CD4-positive, alpha-beta memory T cell (primary cell): ENCODE measurements around the gene CTDP1. TPM values are rescaled to one million over a fixed set of nuclear protein-coding genes. Genes with fewer than 3 reads are reported as not detected.

Source experiments
- CTCF ChIA-PET: fragments of 350-600 bp; sonication (Branson Sonifier 250); formaldehyde crosslinking; loops from one replicate; lab custom pipeline; 2021; ENCODE audit warnings: inconsistent platforms; ENCODE audit not compliant: partially characterized antibody; lab: Charles Lee
- POLR2A ChIA-PET: fragments of 350-600 bp; sonication (Branson Sonifier 250); formaldehyde crosslinking; loops from one replicate; lab custom pipeline; 2021; ENCODE audit not compliant: partially characterized antibody; lab: Charles Lee
- DNase-seq, 5 donors: peaks; one replicate each; pipeline versions ENCODE4 v3.0.0 to v3.0.0-alpha.2; 2020 to 2022; ENCODE audit warnings: mixed read lengths in 1 of 5
- H3K27ac ChIP-seq: one replicate; pipeline ENCODE4 v1.7.0; 2013; ENCODE audit warnings: low read depth, low read length
- H3K27me3 ChIP-seq: 2 replicates; pipeline ENCODE4 v1.7.0; 2013; ENCODE audit warnings: mild to moderate bottlenecking, low read length, moderate library complexity; ENCODE audit not compliant: insufficient read depth
- H3K36me3 ChIP-seq: 2 replicates; pipeline ENCODE4 v1.7.0; 2013; ENCODE audit warnings: mild to moderate bottlenecking, low read length, moderate library complexity; ENCODE audit not compliant: insufficient read depth
- H3K4me1 ChIP-seq: 2 replicates; pipeline ENCODE4 v1.7.0; 2013; ENCODE audit warnings: mild to moderate bottlenecking, low read length, moderate library complexity; ENCODE audit not compliant: insufficient read depth
- H3K4me3 ChIP-seq, 2 donors: one replicate each; pipeline ENCODE4 v1.7.0; 2013; ENCODE audit warnings: low read length in 2 of 2, mild to moderate bottlenecking in 1 of 2
- H3K9me3 ChIP-seq, 2 donors: one replicate each; pipeline ENCODE4 v1.7.0; 2013; ENCODE audit warnings: low read length in 2 of 2, control low read depth in 1 of 2; ENCODE audit not compliant: control insufficient read depth in 1 of 2
- H3K27ac Mint-ChIP-seq, 7 donors: one replicate each; pipeline ENCODE4 v1.8.0; 2020 to 2021; ENCODE audit warnings: mixed read lengths in 7 of 7, mild to moderate bottlenecking in 6 of 7, inconsistent platforms in 3 of 7, moderate library complexity in 3 of 7
- H3K27me3 Mint-ChIP-seq, 2 donors: one replicate each; pipeline ENCODE4 v1.8.0; 2020 to 2021; ENCODE audit warnings: mixed read lengths in 2 of 2
- H3K36me3 Mint-ChIP-seq, 2 donors: one replicate each; pipeline ENCODE4 v1.8.0; 2020 to 2021; ENCODE audit warnings: mixed read lengths in 2 of 2, inconsistent platforms in 1 of 2, mild to moderate bottlenecking in 1 of 2
- H3K4me1 Mint-ChIP-seq, 4 donors: one replicate each; pipeline ENCODE4 v1.8.0; 2020 to 2021; ENCODE audit warnings: mixed read lengths in 4 of 4, mild to moderate bottlenecking in 1 of 4
- H3K4me3 Mint-ChIP-seq, 8 donors: one replicate each; pipeline ENCODE4 v1.8.0; 2020 to 2021; ENCODE audit warnings: mixed read lengths in 8 of 8, mild to moderate bottlenecking in 7 of 8, moderate library complexity in 6 of 8, inconsistent platforms in 3 of 8
- H3K9me3 Mint-ChIP-seq, 8 donors: one replicate each; pipeline ENCODE4 v1.8.0; 2020 to 2021; ENCODE audit warnings: mixed read lengths in 8 of 8, mild to moderate bottlenecking in 5 of 8, inconsistent platforms in 3 of 8, moderate library complexity in 1 of 8
- intact Hi-C: fragments of 100-400 bp; cut with micrococcal nuclease; formaldehyde crosslinking; loops from one replicate; pipeline ENCODE4 v1.15.1; 2023
- polyA plus RNA-seq, 2 donors: library from polyadenylated mRNA; unstranded; fragments of 300-500 nt; fragmentation: Illumina TruSeq; gene quantifications; one replicate each; pipeline ENCODE4 v1.2.3, GENCODE V29; 2021
- total RNA-seq, 2 experiments: library from RNA; stranded (reverse); gene quantifications; one replicate each; pipeline ENCODE4 v1.2.3, GENCODE V29; 2021

Gene CTDP1
- total and polyA plus RNA-seq, 4 experiments from 2014 or later, result 8.5 to 44.5 (median 36.4) TPM

DNA sequence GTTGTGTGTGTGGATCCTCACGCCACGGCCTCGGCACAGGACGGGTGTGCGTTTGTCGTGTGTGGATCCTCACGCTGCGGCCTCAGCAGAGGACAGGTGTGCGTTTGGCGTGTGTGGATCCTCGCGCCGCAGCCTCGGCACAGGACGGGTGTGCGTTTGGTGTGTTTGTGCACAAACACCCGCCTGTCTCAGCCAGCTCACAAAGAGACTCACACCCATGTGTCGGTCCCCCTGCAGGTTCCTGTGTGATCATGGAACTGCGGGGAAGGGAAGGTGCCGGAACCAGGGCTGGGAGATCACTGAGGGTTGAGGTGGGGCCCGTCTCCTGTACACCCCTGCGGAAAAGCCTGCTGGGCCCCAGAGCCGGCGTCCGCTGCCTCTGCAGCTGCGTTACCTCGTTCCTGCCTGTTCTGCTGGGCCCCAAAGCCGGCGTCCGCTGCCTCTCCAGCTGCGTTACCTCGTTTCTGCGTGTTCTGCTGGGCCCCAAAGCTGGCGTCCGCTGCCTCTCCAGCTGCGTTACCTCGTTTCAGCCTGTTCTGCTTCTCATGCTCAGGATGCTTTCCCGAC lies 53.6 kb downstream of the CTDP1 start:
- H3K9me3 ChIP-seq, result no peaks in the 10 kb centered on the region

DNA sequence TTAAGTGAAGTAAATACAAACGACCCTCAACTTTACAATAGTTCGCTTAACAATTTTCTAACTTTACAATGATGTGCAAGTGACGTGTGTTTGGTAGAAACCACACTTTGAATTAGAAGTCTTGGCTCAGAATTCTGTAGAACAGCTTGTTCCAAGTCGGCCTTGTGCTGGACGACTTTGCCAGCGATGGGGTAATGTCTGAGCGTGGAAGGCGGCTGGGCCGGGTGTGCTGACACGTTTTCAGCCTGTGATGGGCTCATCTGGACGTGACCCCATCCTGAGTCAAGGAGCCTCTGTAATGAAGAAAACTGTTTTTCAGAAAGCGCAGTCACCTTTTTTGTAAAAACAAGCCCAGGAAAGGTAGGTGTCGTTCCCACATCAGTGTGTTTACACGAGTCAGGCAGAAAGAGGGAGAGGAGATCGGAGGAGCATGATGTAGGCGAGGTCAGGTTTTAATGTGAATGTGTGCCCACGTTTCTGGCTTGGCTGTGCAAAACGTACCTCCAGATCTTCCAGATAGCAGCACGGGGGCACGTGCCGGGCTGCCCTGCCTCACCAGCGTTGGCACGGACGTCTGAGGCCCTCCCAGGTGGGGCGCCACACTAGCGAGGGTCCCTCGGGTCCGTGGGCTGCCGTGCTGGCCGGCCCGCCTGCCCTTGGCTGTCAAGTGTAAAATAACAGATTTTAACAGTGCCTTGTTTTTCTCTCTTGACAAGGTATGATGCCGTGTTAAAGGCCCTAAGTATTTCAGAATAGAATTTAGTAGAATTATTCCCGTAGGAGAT lies 54.6 kb downstream of the CTDP1 start:
- Histone ChIP-seq H3K27ac (no peak overlapping the region), H3K4me3 (no peak overlapping the region), H3K36me3 (peaks cover 54% of the 10 kb centered on the region), H3K27me3 (no peaks in the 10 kb centered on the region), H3K9me3 (no peaks in the 10 kb centered on the region), H3K4me1 (no peaks in the 10 kb centered on the region)
- H3K9me3 Mint-ChIP-seq, result peaks cover 0 to 21% (median 12%) of the 10 kb centered on the region in 8 donors
- peak overlapping the region in 1 of 7 donors; percentile 52 for H3K27ac Mint-ChIP-seq
- H3K36me3 Mint-ChIP-seq, result peaks cover 84 to 87% of the 10 kb centered on the region in 2 donors
- no peaks in the 10 kb centered on the region for H3K27me3 Mint-ChIP-seq
- ChIA-PET POLR2A (no interaction called here), CTCF (no interaction called here)
- no peak for DNase-seq
- intact Hi-C loops, result no loop called here
- no peak overlapping the region for H3K4me3 Mint-ChIP-seq
- H3K4me1 Mint-ChIP-seq, result no peaks in the 10 kb centered on the region

More for the DNA sequence above, 53.6 kb downstream of the CTDP1 start:
- Mint-ChIP-seq H3K4me3 (no peak overlapping the region), H3K36me3 (peaks cover 86 to 88% of the 10 kb centered on the region in 2 donors), H3K27ac (peak overlapping the region in 1 of 7 donors; percentile 52), H3K9me3 (peaks cover 0 to 29% (median 12%) of the 10 kb centered on the region in 8 donors), H3K27me3 (no peaks in the 10 kb centered on the region), H3K4me1 (no peaks in the 10 kb centered on the region)
- Histone ChIP-seq H3K36me3 (peaks cover 58% of the 10 kb centered on the region), H3K27ac (no peak overlapping the region), H3K4me3 (no peak overlapping the region), H3K27me3 (no peaks in the 10 kb centered on the region), H3K4me1 (no peaks in the 10 kb centered on the region)
- DNase-seq, result no peak
- CTCF ChIA-PET, result no interaction called here
- POLR2A ChIA-PET, result no interaction called here
- intact Hi-C loops, result no loop called here

GRCh38 chr18:79735071-79735980 lies 55.7 kb downstream of the CTDP1 start:
- intact Hi-C loops, result no loop called here
- DNase-seq, result no peak
- peaks cover 0 to 17% (median 12%) of the 10 kb centered on the region in 8 donors for H3K9me3 Mint-ChIP-seq
- ChIA-PET POLR2A (no interaction called here), CTCF (no interaction called here)
- H3K27me3 ChIP-seq, result no peaks in the 10 kb centered on the region
- no peaks in the 10 kb centered on the region for H3K4me1 Mint-ChIP-seq
- H3K27ac ChIP-seq, result no peak overlapping the region
- no peaks in the 10 kb centered on the region for H3K27me3 Mint-ChIP-seq
- no peaks in the 10 kb centered on the region for H3K9me3 ChIP-seq
- H3K4me1 ChIP-seq, result no peaks in the 10 kb centered on the region
- H3K4me3 ChIP-seq, result no peak overlapping the region
- H3K4me3 Mint-ChIP-seq, result no peak overlapping the region
- H3K36me3 ChIP-seq, result peaks cover 45% of the 10 kb centered on the region
- H3K27ac Mint-ChIP-seq, result peak overlapping the region in 1 of 7 donors; percentile 44
- peaks cover 77 to 78% of the 10 kb centered on the region in 2 donors for H3K36me3 Mint-ChIP-seq

GRCh38 chr18:79736230-79736629 lies 56.6 kb downstream of the CTDP1 start:
- Histone ChIP-seq H3K4me1 (no peaks in the 10 kb centered on the region), H3K27me3 (no peaks in the 10 kb centered on the region), H3K9me3 (no peaks in the 10 kb centered on the region), H3K36me3 (peaks cover 45% of the 10 kb centered on the region), H3K27ac (no peak overlapping the region), H3K4me3 (no peak overlapping the region)
- CTCF ChIA-PET, result no interaction called here
- DNase-seq, result no peak
- POLR2A ChIA-PET, result no interaction called here
- Mint-ChIP-seq H3K4me1 (no peaks in the 10 kb centered on the region), H3K36me3 (peaks cover 77 to 78% of the 10 kb centered on the region in 2 donors), H3K27me3 (no peaks in the 10 kb centered on the region), H3K9me3 (peaks cover 0 to 17% (median 12%) of the 10 kb centered on the region in 8 donors), H3K4me3 (no peak overlapping the region), H3K27ac (no peak overlapping the region)
- intact Hi-C loops, result no loop called here

DNA sequence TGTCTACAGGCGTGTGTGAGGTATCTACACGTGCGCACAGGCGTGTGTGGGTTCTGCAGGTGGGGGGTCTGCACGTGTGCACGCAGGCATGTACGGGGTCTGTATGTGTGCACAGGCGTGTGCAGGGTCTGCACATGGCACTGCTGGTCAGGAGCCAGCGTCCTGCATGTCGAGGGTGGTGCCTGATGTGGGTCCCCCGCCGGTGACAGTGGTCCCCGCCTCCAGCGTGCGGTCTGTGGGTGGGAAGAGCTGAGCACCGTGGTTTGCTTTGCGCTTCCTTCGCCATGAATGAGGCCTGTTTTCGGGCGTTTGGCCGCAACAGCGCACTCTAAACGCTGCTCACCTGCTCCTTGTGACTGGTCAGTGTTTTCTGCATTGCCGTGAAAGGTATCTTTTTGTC lies 57.2 kb downstream of the CTDP1 start:
- H3K27me3 Mint-ChIP-seq, result no peaks in the 10 kb centered on the region
- Histone ChIP-seq H3K4me3 (no peak overlapping the region), H3K27me3 (no peaks in the 10 kb centered on the region), H3K4me1 (no peaks in the 10 kb centered on the region), H3K27ac (no peak overlapping the region), H3K36me3 (peaks cover 45% of the 10 kb centered on the region), H3K9me3 (no peaks in the 10 kb centered on the region)
- no peaks in the 10 kb centered on the region for H3K4me1 Mint-ChIP-seq
- ChIA-PET CTCF (no interaction called here), POLR2A (no interaction called here)
- H3K36me3 Mint-ChIP-seq, result peaks cover 77 to 78% of the 10 kb centered on the region in 2 donors
- H3K27ac Mint-ChIP-seq, result peak overlapping the region in 1 of 7 donors; percentile 16
- H3K4me3 Mint-ChIP-seq, result no peak overlapping the region
- H3K9me3 Mint-ChIP-seq, result peaks cover 0 to 11% (median 7%) of the 10 kb centered on the region in 8 donors
- no peak for DNase-seq
- intact Hi-C loops, result no loop called here

- ChIA-PET CTCF (no interaction called here), POLR2A (no interaction called here)
- intact Hi-C loops, result no loop called here
- H3K9me3 Mint-ChIP-seq, result peaks cover 0 to 8% (median 4%) of the 10 kb centered on the region in 8 donors
- peak overlapping the region in 1 of 7 donors; percentile 16 for H3K27ac Mint-ChIP-seq
- Histone ChIP-seq H3K4me3 (no peak overlapping the region), H3K27me3 (no peaks in the 10 kb centered on the region), H3K27ac (no peak overlapping the region), H3K9me3 (no peaks in the 10 kb centered on the region), H3K36me3 (peaks cover 43% of the 10 kb centered on the region), H3K4me1 (no peaks in the 10 kb centered on the region)
- no peaks in the 10 kb centered on the region for H3K27me3 Mint-ChIP-seq
- H3K4me1 Mint-ChIP-seq, result no peaks in the 10 kb centered on the region
- H3K36me3 Mint-ChIP-seq, result peaks cover 80% of the 10 kb centered on the region in 2 donors
- no peak overlapping the region for H3K4me3 Mint-ChIP-seq
- no peak for DNase-seq
These were observed 57.8 kb downstream of the CTDP1 start for GRCh38 chr18:79737426-79737825.

DNA sequence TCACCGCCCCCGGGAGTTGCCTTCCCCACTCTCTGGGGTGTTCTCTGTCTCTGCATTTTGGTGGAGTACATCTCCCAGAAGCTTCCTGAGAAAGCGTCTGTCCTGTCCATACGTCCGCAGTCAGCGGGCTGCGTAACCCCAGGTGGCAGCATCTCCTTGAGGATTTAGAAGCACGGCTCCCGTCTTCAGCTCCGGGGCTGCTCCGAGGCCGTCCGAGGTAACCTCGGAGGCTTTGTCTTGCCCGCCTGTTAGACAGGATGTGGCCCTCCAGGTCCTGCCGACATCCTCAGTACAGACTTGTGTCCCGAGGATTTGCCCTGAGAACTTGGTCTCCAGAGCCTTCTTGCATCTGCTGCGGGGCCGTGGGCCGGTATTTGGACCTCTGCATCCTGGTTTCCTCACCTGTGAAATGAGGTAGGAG lies 58.4 kb downstream of the CTDP1 start:
- Histone ChIP-seq H3K27me3 (no peaks in the 10 kb centered on the region), H3K4me3 (no peak overlapping the region), H3K27ac (no peak overlapping the region), H3K9me3 (no peaks in the 10 kb centered on the region), H3K36me3 (peaks cover 43% of the 10 kb centered on the region), H3K4me1 (no peaks in the 10 kb centered on the region)
- no peaks in the 10 kb centered on the region for H3K4me1 Mint-ChIP-seq
- ChIA-PET POLR2A (no interaction called here), CTCF (interaction anchor here (1.1 kb wide), 1 partner anchor 10 kb away, joined by 3 read pairs; no protein-coding TSS in a partner anchor)
- no peak for DNase-seq
- no peak overlapping the region for H3K4me3 Mint-ChIP-seq
- intact Hi-C loops, result no loop called here
- peaks cover 0 to 8% (median 4%) of the 10 kb centered on the region in 8 donors for H3K9me3 Mint-ChIP-seq
- no peak overlapping the region for H3K27ac Mint-ChIP-seq
- no peaks in the 10 kb centered on the region for H3K27me3 Mint-ChIP-seq
- peaks cover 83 to 86% of the 10 kb centered on the region in 2 donors for H3K36me3 Mint-ChIP-seq
